B cell (primary cell): ENCODE data around the gene PDLIM1. TPM values are rescaled to one million over a fixed set of nuclear protein-coding genes. Genes with fewer than 3 reads are reported as not detected.
A peak's percentile ranks its signal among the peaks of the same experiment; 100 is the strongest.

ENCODE experiments used
- ATAC-seq: fragments of 200-7000 bp; cut with Tn5 transposase; one replicate; pipeline ENCODE4 v1.10.0; 2021; ENCODE audit warnings: low read depth, mild to moderate bottlenecking, moderate number of reproducible peaks, moderate library complexity
- CTCF ChIA-PET: fragments of 350-600 bp; sonication (Branson Sonifier 250); formaldehyde crosslinking; loops from one replicate; lab custom pipeline; 2021; ENCODE audit warnings: antibody characterized with exemption, inconsistent platforms; lab: Charles Lee
- POLR2A ChIA-PET: fragments of 350-600 bp; sonication (Branson Sonifier 250); formaldehyde crosslinking; loops from one replicate; lab custom pipeline; 2021; ENCODE audit warnings: antibody characterized with exemption; lab: Charles Lee
- DNase-seq: peaks from one replicate; pipeline ENCODE4 v3.0.0; 2013
- H2AFZ ChIP-seq: 2 replicates; pipeline ENCODE4 v1.6.1; 2012; ENCODE audit warnings: mild to moderate bottlenecking, low read depth, low read length; ENCODE audit not compliant: insufficient read depth, poor library complexity, severe bottlenecking
- H3K27ac ChIP-seq, 2 donors: 1 replicate in 1 of 2; 2 replicates in 1 of 2; pipeline ENCODE4 v1.5.1; 2012 to 2013; ENCODE audit warnings: low read length in 2 of 2, mild to moderate bottlenecking in 2 of 2, moderate library complexity in 1 of 2
- H3K27me3 ChIP-seq, 4 experiments: fragments of 200-600 bp in 1 of 4; sonication (generic) in 1 of 4; replicated peaks in 1 of 4; 1 replicate in 2 of 4; 2 replicates in 2 of 4; pipeline versions ENCODE4 v1.6.1 to v1.7.0; 2013 to 2016; ENCODE audit warnings: low read length in 3 of 4, mild to moderate bottlenecking in 2 of 4, mixed read lengths in 1 of 4, moderate library complexity in 1 of 4; ENCODE audit not compliant: insufficient read depth in 4 of 4, control insufficient read depth in 3 of 4; ENCODE audit errors: control extremely low read depth in 1 of 4
- H3K36me3 ChIP-seq, 2 experiments: replicated peaks in 1 of 2; 1 replicate in 1 of 2; 2 replicates in 1 of 2; pipeline versions ENCODE4 v1.6.1 to v1.7.1; 2013; ENCODE audit warnings: low read length in 1 of 2; ENCODE audit not compliant: insufficient read depth in 2 of 2, control insufficient read depth in 1 of 2; ENCODE audit errors: control extremely low read depth in 1 of 2, extremely low read depth in 1 of 2
- H3K4me1 ChIP-seq, 2 donors: fragments of 200-600 bp in 1 of 2; sonication (generic) in 1 of 2; 1 replicate in 1 of 2; 2 replicates in 1 of 2; pipeline versions ENCODE4 v1.5.1 to v1.6.1; 2013 to 2017; ENCODE audit warnings: low read length in 2 of 2; ENCODE audit not compliant: control insufficient read depth in 2 of 2, insufficient read depth in 2 of 2
- H3K4me2 ChIP-seq: replicated peaks from 2 replicates; pipeline ENCODE3; 2012; ENCODE audit warnings: mild to moderate bottlenecking, low read depth, low read length; ENCODE audit not compliant: poor library complexity, severe bottlenecking
- H3K4me3 ChIP-seq, 5 experiments: fragments of 200-600 bp in 1 of 5; sonication (generic) in 1 of 5; 1 replicate in 3 of 5; 2 replicates in 2 of 5; pipeline versions ENCODE4 v1.5.1 to v1.7.0; 2011 to 2016; ENCODE audit warnings: low read length in 4 of 5, mild to moderate bottlenecking in 4 of 5, low read depth in 2 of 5, control low read depth in 1 of 5, moderate library complexity in 1 of 5; ENCODE audit not compliant: insufficient read depth in 1 of 5; ENCODE audit errors: control extremely low read depth in 1 of 5, extremely low read depth in 1 of 5
- H3K79me2 ChIP-seq: fragments of 200-600 bp; sonication (generic); one replicate; pipeline ENCODE4 v1.6.0; 2016; ENCODE audit warnings: low read length; ENCODE audit not compliant: control insufficient read depth, insufficient read depth
- H3K9ac ChIP-seq: fragments of 200-600 bp; sonication (generic); 2 replicates; pipeline ENCODE4 v1.6.1; 2017; ENCODE audit warnings: mild to moderate bottlenecking, low read length, moderate library complexity
- H3K9me3 ChIP-seq, 3 donors: one replicate each; pipeline versions ENCODE4 v1.6.1 to v1.7.1; 2013; ENCODE audit warnings: low read length in 2 of 3; ENCODE audit not compliant: control insufficient read depth in 2 of 3, insufficient read depth in 1 of 3; ENCODE audit errors: control extremely low read depth in 1 of 3
- H4K20me1 ChIP-seq: 2 replicates; pipeline ENCODE4 v1.6.0; 2012; ENCODE audit warnings: mild to moderate bottlenecking, low read length; ENCODE audit not compliant: insufficient read depth, control insufficient read depth, poor library complexity, severe bottlenecking
- H3K27ac Mint-ChIP-seq: one replicate; pipeline ENCODE4 v1.8.0; 2021; ENCODE audit warnings: mixed read lengths
- H3K27me3 Mint-ChIP-seq: one replicate; pipeline ENCODE4 v1.8.0; 2021; ENCODE audit warnings: mixed read lengths
- H3K4me1 Mint-ChIP-seq: one replicate; pipeline ENCODE4 v1.8.0; 2021; ENCODE audit warnings: mixed read lengths
- H3K4me3 Mint-ChIP-seq: one replicate; pipeline ENCODE4 v1.8.0; 2021; ENCODE audit warnings: mixed read lengths
- H3K9me3 Mint-ChIP-seq: one replicate; pipeline ENCODE4 v1.8.0; 2022; ENCODE audit warnings: mixed read lengths; ENCODE audit not compliant: insufficient read depth
- EZH2 ChIP-seq: IDR thresholded peaks from 2 replicates; pipeline ENCODE4 v1.6.1; 2012; ENCODE audit warnings: borderline replicate concordance, low read depth, mild to moderate bottlenecking, moderate library complexity, low read length; ENCODE audit not compliant: insufficient read depth, poor library complexity, severe bottlenecking
- WGBS: methylation state at CpG from one replicate; pipeline ENCODE4 v1.1.5; 2013; ENCODE audit warnings: missing lambda C conversion rate; ENCODE audit not compliant: insufficient coverage; 5-methylcytosine and 5-hydroxymethylcytosine counted together
- intact Hi-C: fragments of 100-400 bp; cut with micrococcal nuclease; formaldehyde crosslinking; loops from one replicate; pipeline ENCODE4 v1.10.0; 2022
- polyA plus RNA-seq: library from polyadenylated mRNA; depleted of rRNA; stranded (reverse); fragments of >200 nt; gene quantifications from 2 replicates; pipeline ENCODE4 v1.2.3, GENCODE V29; 2012
- total RNA-seq, 2 donors: library from RNA; stranded (reverse); fragments of 120-200 nt in 1 of 2; gene quantifications; 1 replicate in 1 of 2; 2 replicates in 1 of 2; pipeline versions ENCODE4 v1.2.3 to v1.2.4, GENCODE V29; 2013 to 2022
- TF ChIP-seq, protein P1 (sequence below): fragments of 200-600 bp; IDR thresholded peaks from one replicate; pipeline ENCODE4 v1.8.0; 2022; ENCODE audit warnings: antibody characterized with exemption, mild to moderate bottlenecking

Gene PDLIM1
- total and polyA plus RNA-seq, 2 donors (not counting 1 experiment from before 2014, with no cell fraction given): 123 to 135 TPM

DNA sequence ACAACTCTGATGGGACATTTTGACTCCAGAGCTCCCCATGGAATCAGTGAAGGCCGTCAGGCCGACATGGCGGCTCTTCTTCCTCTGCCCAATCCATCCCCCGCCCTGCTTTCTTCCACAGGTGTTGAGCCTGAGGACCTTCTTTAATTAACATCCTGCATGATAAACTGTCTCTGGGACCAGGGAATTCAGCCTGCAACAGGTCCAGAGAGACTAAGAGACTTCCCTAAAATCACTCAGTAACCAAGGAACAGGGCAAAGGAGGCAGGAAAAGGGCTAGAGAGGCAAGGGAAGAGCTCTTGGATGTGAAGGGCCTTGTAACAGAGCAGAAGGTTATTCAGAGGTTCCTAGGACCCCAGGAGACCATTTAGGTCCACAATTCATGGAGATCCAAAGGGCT lies 6.0 kb upstream of the PDLIM1 start:
- 100% methylated on average over 4 of the region's 4 CpGs for WGBS

More for the DNA sequence above, 6.0 kb upstream of the PDLIM1 start:
- H3K27me3 Mint-ChIP-seq: no peaks in the 10 kb centered on the region
- ATAC-seq (no peak), DNase-seq (no peak)
- no peaks in the 10 kb centered on the region for H3K36me3 ChIP-seq
- H3K27me3 ChIP-seq: no peaks in the 10 kb centered on the region
- intact Hi-C loops: loop anchor here (5.0 to 10.0 kb wide), 2 partner anchors 114 to 448 kb away; no protein-coding TSS in a partner anchor
- CTCF ChIA-PET: interaction anchor here (0.6 to 3.4 kb wide), 3 partner anchors 49 to 66 kb away, joined by 3 to 60 read pairs (median 3); no protein-coding TSS in a partner anchor
- H3K9ac ChIP-seq: no peak overlapping the region
- no peaks in the 10 kb centered on the region for H3K9me3 ChIP-seq
- peaks cover 16% of the 10 kb centered on the region for H3K79me2 ChIP-seq
- POLR2A ChIA-PET: no interaction called here
- TF ChIP-seq EZH2: no peak
- TF ChIP-seq, protein P1, sequence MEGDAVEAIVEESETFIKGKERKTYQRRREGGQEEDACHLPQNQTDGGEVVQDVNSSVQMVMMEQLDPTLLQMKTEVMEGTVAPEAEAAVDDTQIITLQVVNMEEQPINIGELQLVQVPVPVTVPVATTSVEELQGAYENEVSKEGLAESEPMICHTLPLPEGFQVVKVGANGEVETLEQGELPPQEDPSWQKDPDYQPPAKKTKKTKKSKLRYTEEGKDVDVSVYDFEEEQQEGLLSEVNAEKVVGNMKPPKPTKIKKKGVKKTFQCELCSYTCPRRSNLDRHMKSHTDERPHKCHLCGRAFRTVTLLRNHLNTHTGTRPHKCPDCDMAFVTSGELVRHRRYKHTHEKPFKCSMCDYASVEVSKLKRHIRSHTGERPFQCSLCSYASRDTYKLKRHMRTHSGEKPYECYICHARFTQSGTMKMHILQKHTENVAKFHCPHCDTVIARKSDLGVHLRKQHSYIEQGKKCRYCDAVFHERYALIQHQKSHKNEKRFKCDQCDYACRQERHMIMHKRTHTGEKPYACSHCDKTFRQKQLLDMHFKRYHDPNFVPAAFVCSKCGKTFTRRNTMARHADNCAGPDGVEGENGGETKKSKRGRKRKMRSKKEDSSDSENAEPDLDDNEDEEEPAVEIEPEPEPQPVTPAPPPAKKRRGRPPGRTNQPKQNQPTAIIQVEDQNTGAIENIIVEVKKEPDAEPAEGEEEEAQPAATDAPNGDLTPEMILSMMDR: no peak
- peak overlapping the region; percentile 1 for H2AFZ ChIP-seq
- H3K4me2 ChIP-seq: peak overlapping the region; percentile 93
- H3K4me1 ChIP-seq: peaks cover 61 to 62% of the 10 kb centered on the region in 2 donors
- peaks cover 56% of the 10 kb centered on the region for H3K4me1 Mint-ChIP-seq
- H3K4me3 ChIP-seq: no peak overlapping the region
- no peaks in the 10 kb centered on the region for H3K9me3 Mint-ChIP-seq
- peak overlapping the region; percentile 74 for H3K27ac Mint-ChIP-seq
- peak overlapping the region; percentile 11 for H3K4me3 Mint-ChIP-seq
- peak overlapping the region; percentile 89 to 93 for H3K27ac ChIP-seq
- no peaks in the 10 kb centered on the region for H4K20me1 ChIP-seq
